ENCODE data around the gene GMDS. TPM values are rescaled to one million over a fixed set of nuclear protein-coding genes. Genes with fewer than 3 reads are reported as not detected.
"Not testable (repeated sequence)": the region's sequence is repeated elsewhere in the genome, so short reads cannot be mapped to it uniquely, and the experiment has no call there.

GMDS gene
- total RNA-seq, 1 experiment from 2014 or later, result 9.7 TPM

- H3K9me3 ChIP-seq (ENCODE audit: low read length); H3K9me2 ChIP-seq (replicated peaks; ENCODE audit: insufficient read depth, low read length); H3K4me1 ChIP-seq (ENCODE audit: low read length); H3K27ac ChIP-seq (ENCODE audit: low read length); H3K9ac ChIP-seq (ENCODE audit: low read length); H3K36me3 ChIP-seq (ENCODE audit: insufficient read depth, low read length); H3K4me3 ChIP-seq (ENCODE audit: low read length); H4K20me1 ChIP-seq (ENCODE audit: insufficient read depth, low read depth, low read length); H3K27me3 ChIP-seq (ENCODE audit: low read length); H2AFZ ChIP-seq (ENCODE audit: low read length); H3K79me2 ChIP-seq (ENCODE audit: low read length); H3K4me2 ChIP-seq (ENCODE audit: low read depth, low read length, poor library complexity, severe bottlenecking): not testable (repeated sequence)
- peak; percentile 5 for DNase-seq
Observed at GRCh38 chr6:1845543-1845942, 399.9 kb downstream of the GMDS start.

- Histone ChIP-seq H2AFZ (ENCODE audit: low read length) (no peak overlapping the region), H3K9me3 (ENCODE audit: low read length) (no peaks in the 10 kb centered on the region), H3K4me3 (ENCODE audit: low read length) (no peak overlapping the region), H4K20me1 (ENCODE audit: insufficient read depth, low read depth, low read length) (no peaks in the 10 kb centered on the region), H3K4me2 (ENCODE audit: low read depth, low read length, poor library complexity, severe bottlenecking) (no peak overlapping the region), H3K79me2 (ENCODE audit: low read length) (no peaks in the 10 kb centered on the region), H3K27ac (ENCODE audit: low read length) (no peak overlapping the region), H3K27me3 (ENCODE audit: low read length) (no peaks in the 10 kb centered on the region), H3K36me3 (ENCODE audit: insufficient read depth, low read length) (no peaks in the 10 kb centered on the region), H3K4me1 (ENCODE audit: low read length) (no peaks in the 10 kb centered on the region), H3K9me2 (replicated peaks; ENCODE audit: insufficient read depth, low read length) (no peaks in the 10 kb centered on the region), H3K9ac (ENCODE audit: low read length) (no peak overlapping the region)
- peak; percentile 14 for DNase-seq
Observed at GRCh38 chr6:1842334-1842733, 403.1 kb downstream of the GMDS start.

DNA sequence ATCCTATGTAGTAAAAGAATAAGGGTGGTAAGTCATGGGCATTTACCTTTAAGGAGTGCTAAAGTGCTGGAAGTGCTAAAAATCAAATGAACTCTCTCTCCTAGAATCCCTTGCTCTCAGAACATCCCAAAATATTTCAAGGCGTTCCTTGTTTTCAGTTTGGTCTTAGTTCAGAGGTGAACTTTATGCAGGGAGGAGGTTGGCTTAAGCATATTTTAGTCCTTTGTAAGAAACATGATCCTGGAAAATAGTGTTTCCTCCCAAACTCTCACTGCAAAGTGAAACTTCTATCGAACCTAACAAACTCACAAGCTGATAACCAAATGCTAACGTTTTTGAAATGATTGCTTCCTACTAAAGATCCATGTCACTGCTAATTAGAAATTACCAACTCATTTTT is 404.3 kb downstream of the GMDS start:
- Histone ChIP-seq H3K9me2 (replicated peaks; ENCODE audit: insufficient read depth, low read length) (no peaks in the 10 kb centered on the region), H4K20me1 (ENCODE audit: insufficient read depth, low read depth, low read length) (no peaks in the 10 kb centered on the region), H2AFZ (ENCODE audit: low read length) (no peak overlapping the region), H3K27me3 (ENCODE audit: low read length) (no peaks in the 10 kb centered on the region), H3K79me2 (ENCODE audit: low read length) (no peaks in the 10 kb centered on the region), H3K9me3 (ENCODE audit: low read length) (no peaks in the 10 kb centered on the region), H3K27ac (ENCODE audit: low read length) (no peak overlapping the region), H3K4me2 (ENCODE audit: low read depth, low read length, poor library complexity, severe bottlenecking) (no peak overlapping the region), H3K36me3 (ENCODE audit: insufficient read depth, low read length) (no peaks in the 10 kb centered on the region), H3K9ac (ENCODE audit: low read length) (no peak overlapping the region), H3K4me1 (ENCODE audit: low read length) (no peaks in the 10 kb centered on the region), H3K4me3 (ENCODE audit: low read length) (no peak overlapping the region)
- peak; percentile 21 for DNase-seq

- Histone ChIP-seq H3K4me3 (ENCODE audit: low read length) (no peak overlapping the region), H3K27me3 (ENCODE audit: low read length) (no peaks in the 10 kb centered on the region), H3K9ac (ENCODE audit: low read length) (no peak overlapping the region), H3K4me2 (ENCODE audit: low read depth, low read length, poor library complexity, severe bottlenecking) (no peak overlapping the region), H3K4me1 (ENCODE audit: low read length) (no peaks in the 10 kb centered on the region), H4K20me1 (ENCODE audit: insufficient read depth, low read depth, low read length) (no peaks in the 10 kb centered on the region), H2AFZ (ENCODE audit: low read length) (no peak overlapping the region), H3K9me2 (replicated peaks; ENCODE audit: insufficient read depth, low read length) (no peaks in the 10 kb centered on the region), H3K79me2 (ENCODE audit: low read length) (no peaks in the 10 kb centered on the region), H3K36me3 (ENCODE audit: insufficient read depth, low read length) (no peaks in the 10 kb centered on the region), H3K9me3 (ENCODE audit: low read length) (no peaks in the 10 kb centered on the region), H3K27ac (ENCODE audit: low read length) (no peak overlapping the region)
- DNase-seq, result peak; percentile 11
Observed at GRCh38 chr6:1840491-1841121, 404.8 kb downstream of the GMDS start.

GRCh38 chr6:1839361-1839760 is 406.0 kb downstream of the GMDS start:
- Histone ChIP-seq H3K9ac (ENCODE audit: low read length) (no peak overlapping the region), H3K36me3 (ENCODE audit: insufficient read depth, low read length) (no peaks in the 10 kb centered on the region), H3K4me1 (ENCODE audit: low read length) (no peaks in the 10 kb centered on the region), H4K20me1 (ENCODE audit: insufficient read depth, low read depth, low read length) (no peaks in the 10 kb centered on the region), H3K9me2 (replicated peaks; ENCODE audit: insufficient read depth, low read length) (no peaks in the 10 kb centered on the region), H3K27ac (ENCODE audit: low read length) (no peak overlapping the region), H3K4me2 (ENCODE audit: low read depth, low read length, poor library complexity, severe bottlenecking) (no peak overlapping the region), H3K79me2 (ENCODE audit: low read length) (no peaks in the 10 kb centered on the region), H3K27me3 (ENCODE audit: low read length) (no peaks in the 10 kb centered on the region), H2AFZ (ENCODE audit: low read length) (no peak overlapping the region), H3K4me3 (ENCODE audit: low read length) (no peak overlapping the region), H3K9me3 (ENCODE audit: low read length) (no peaks in the 10 kb centered on the region)
- DNase-seq, result peak; percentile 20

- Histone ChIP-seq H3K27ac (ENCODE audit: low read length) (no peak overlapping the region), H3K36me3 (ENCODE audit: insufficient read depth, low read length) (no peaks in the 10 kb centered on the region), H3K4me3 (ENCODE audit: low read length) (no peak overlapping the region), H3K79me2 (ENCODE audit: low read length) (no peaks in the 10 kb centered on the region), H3K9me3 (ENCODE audit: low read length) (no peaks in the 10 kb centered on the region), H4K20me1 (ENCODE audit: insufficient read depth, low read depth, low read length) (no peaks in the 10 kb centered on the region), H3K27me3 (ENCODE audit: low read length) (no peaks in the 10 kb centered on the region), H3K4me2 (ENCODE audit: low read depth, low read length, poor library complexity, severe bottlenecking) (no peak overlapping the region), H3K9me2 (replicated peaks; ENCODE audit: insufficient read depth, low read length) (no peaks in the 10 kb centered on the region), H3K9ac (ENCODE audit: low read length) (no peak overlapping the region), H2AFZ (ENCODE audit: low read length) (no peak overlapping the region), H3K4me1 (ENCODE audit: low read length) (no peaks in the 10 kb centered on the region)
- peak; percentile 22 for DNase-seq
Observed at GRCh38 chr6:1838604-1839213, 406.7 kb downstream of the GMDS start.

DNA sequence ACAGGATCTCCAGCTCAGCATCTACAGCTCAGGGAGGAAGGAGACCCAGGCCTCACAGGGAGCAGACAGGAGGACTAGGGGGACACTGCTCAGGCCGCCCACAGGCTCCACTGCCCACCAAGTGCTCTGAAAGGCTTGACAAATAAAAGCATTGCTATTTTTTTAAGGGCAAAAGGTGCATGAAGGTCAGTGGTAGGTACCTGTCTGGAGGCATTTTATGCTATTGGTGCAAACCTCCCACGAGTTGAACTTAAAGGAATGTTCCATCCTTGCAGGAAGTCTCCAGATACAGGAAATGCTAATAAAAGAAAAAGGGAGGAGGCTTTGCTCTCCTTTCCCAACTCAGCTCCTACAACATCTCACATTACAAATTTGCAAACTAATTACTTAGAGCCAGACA is 407.6 kb downstream of the GMDS start:
- Histone ChIP-seq H3K36me3 (ENCODE audit: insufficient read depth, low read length) (no peaks in the 10 kb centered on the region), H3K9ac (ENCODE audit: low read length) (no peak overlapping the region), H4K20me1 (ENCODE audit: insufficient read depth, low read depth, low read length) (no peaks in the 10 kb centered on the region), H3K27me3 (ENCODE audit: low read length) (no peaks in the 10 kb centered on the region), H2AFZ (ENCODE audit: low read length) (no peak overlapping the region), H3K9me2 (replicated peaks; ENCODE audit: insufficient read depth, low read length) (no peaks in the 10 kb centered on the region), H3K27ac (ENCODE audit: low read length) (no peak overlapping the region), H3K4me2 (ENCODE audit: low read depth, low read length, poor library complexity, severe bottlenecking) (no peak overlapping the region), H3K4me3 (ENCODE audit: low read length) (no peak overlapping the region), H3K9me3 (ENCODE audit: low read length) (no peaks in the 10 kb centered on the region), H3K4me1 (ENCODE audit: low read length) (no peaks in the 10 kb centered on the region), H3K79me2 (ENCODE audit: low read length) (no peaks in the 10 kb centered on the region)
- peak; percentile 9 for DNase-seq

- Histone ChIP-seq H2AFZ (ENCODE audit: low read length) (no peak overlapping the region), H3K9me3 (ENCODE audit: low read length) (no peaks in the 10 kb centered on the region), H4K20me1 (ENCODE audit: insufficient read depth, low read depth, low read length) (no peaks in the 10 kb centered on the region), H3K9me2 (replicated peaks; ENCODE audit: insufficient read depth, low read length) (no peaks in the 10 kb centered on the region), H3K36me3 (ENCODE audit: insufficient read depth, low read length) (no peaks in the 10 kb centered on the region), H3K4me3 (ENCODE audit: low read length) (no peak overlapping the region), H3K27ac (ENCODE audit: low read length) (no peak overlapping the region), H3K4me2 (ENCODE audit: low read depth, low read length, poor library complexity, severe bottlenecking) (no peak overlapping the region), H3K79me2 (ENCODE audit: low read length) (no peaks in the 10 kb centered on the region), H3K4me1 (ENCODE audit: low read length) (no peaks in the 10 kb centered on the region), H3K9ac (ENCODE audit: low read length) (no peak overlapping the region), H3K27me3 (ENCODE audit: low read length) (no peaks in the 10 kb centered on the region)
- DNase-seq, result peak; percentile 15
Observed at GRCh38 chr6:1836690-1837089, 408.7 kb downstream of the GMDS start.
